ENCODE measurements around the gene ADK.

GRCh38 chr10:74320026-74320425 lies 169.0 kb downstream of the ADK start:
- TF ChIP-seq CTCF (IDR thresholded peaks at IDR 0.05) (no peak), POLR2A (IDR thresholded peaks at IDR 0.05) (no peak)

All from right lobe of liver (tissue), 4 donors.